MM.1S (cell line): ENCODE measurements around the gene LNPEP.

Source experiments
- CTCF ChIP-seq: fragments of 300-600 bp; sonication (generic); IDR thresholded peaks from 2 replicates; pipeline ENCODE4 v1.5.1; 2016; ENCODE audit warnings: antibody characterized with exemption, low read length, mixed read lengths
- EZH2 ChIP-seq: fragments of 300-600 bp; sonication (generic); optimal IDR thresholded peaks from 2 replicates; pipeline ENCODE3; 2017; ENCODE audit warnings: low read depth, mild to moderate bottlenecking, antibody characterized with exemption, low read length, mixed read lengths
- EZH2phosphoT487 ChIP-seq: fragments of 300-600 bp; sonication (generic); IDR thresholded peaks from 2 replicates; pipeline ENCODE4 v1.6.1; 2018; ENCODE audit warnings: antibody characterized with exemption, low read length

- no peak for TF ChIP-seq CTCF
- no peak for TF ChIP-seq EZH2
- no peak for TF ChIP-seq EZH2phosphoT487
Observed at GRCh38 chr5:97072696-97073095, 136.8 kb downstream of the LNPEP start.
